ENCODE data around the gene XRCC1. TPM values are rescaled to one million over a fixed set of nuclear protein-coding genes. Genes with fewer than 3 reads are reported as not detected.

Gene XRCC1
- total RNA-seq, 1 experiment from 2014 or later = 20.1 TPM

DNA sequence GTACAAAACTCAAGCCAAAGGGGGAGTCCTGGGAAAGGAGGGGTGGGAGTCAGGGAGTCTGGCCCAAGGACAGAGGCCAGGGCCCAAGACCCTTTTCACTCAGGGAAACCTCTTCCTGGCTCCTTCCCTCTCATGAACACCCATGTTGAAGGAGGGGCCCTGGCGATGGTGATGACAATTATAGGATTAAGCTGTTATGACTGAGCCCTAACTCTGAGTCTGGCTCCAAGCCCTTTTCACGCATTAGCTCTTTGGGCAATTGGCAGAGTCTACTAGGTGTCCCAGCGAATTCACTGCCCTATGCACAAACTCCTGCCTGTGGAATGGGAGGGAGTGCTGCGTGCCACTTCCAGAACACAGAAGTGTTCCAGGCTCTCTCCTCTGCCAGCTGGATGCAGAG, 21.7 kb downstream of the XRCC1 start:
- H3K4me1 ChIP-seq (ENCODE audit: control insufficient read depth, insufficient read depth, low read length) = no peaks in the 10 kb centered on the region
- no peaks in the 10 kb centered on the region for H3K36me3 ChIP-seq (ENCODE audit: control insufficient read depth, insufficient read depth, low read length)
- CTCF ChIA-PET = interaction anchor here (0.6 kb wide), 1 partner anchor 87 kb away, joined by 5 read pairs; no protein-coding TSS in a partner anchor

DNA sequence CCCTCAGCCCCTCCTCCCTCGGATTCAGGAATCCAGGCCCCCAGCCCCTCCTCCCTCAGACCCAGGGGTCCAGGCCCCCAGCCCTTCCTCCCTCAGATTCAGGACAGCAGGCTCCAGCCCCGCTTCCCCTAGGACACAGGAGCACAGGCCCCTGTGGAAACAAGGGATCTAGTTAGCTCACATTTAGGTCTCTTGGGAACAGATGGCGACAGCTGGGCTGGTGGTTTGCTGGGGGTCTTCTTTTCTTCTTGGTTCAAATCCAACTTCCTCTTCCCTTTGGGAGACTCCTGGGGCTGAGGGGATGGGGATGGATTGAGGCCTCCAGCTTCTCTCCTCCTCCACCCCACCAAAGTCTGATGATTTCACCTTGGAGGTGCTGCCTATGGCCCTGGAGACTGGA, 22.7 kb downstream of the XRCC1 start:
- ATAC-seq (no peak), DNase-seq (ENCODE audit: low read depth, low spot score) (no peak)
- TF ChIP-seq, protein P1, sequence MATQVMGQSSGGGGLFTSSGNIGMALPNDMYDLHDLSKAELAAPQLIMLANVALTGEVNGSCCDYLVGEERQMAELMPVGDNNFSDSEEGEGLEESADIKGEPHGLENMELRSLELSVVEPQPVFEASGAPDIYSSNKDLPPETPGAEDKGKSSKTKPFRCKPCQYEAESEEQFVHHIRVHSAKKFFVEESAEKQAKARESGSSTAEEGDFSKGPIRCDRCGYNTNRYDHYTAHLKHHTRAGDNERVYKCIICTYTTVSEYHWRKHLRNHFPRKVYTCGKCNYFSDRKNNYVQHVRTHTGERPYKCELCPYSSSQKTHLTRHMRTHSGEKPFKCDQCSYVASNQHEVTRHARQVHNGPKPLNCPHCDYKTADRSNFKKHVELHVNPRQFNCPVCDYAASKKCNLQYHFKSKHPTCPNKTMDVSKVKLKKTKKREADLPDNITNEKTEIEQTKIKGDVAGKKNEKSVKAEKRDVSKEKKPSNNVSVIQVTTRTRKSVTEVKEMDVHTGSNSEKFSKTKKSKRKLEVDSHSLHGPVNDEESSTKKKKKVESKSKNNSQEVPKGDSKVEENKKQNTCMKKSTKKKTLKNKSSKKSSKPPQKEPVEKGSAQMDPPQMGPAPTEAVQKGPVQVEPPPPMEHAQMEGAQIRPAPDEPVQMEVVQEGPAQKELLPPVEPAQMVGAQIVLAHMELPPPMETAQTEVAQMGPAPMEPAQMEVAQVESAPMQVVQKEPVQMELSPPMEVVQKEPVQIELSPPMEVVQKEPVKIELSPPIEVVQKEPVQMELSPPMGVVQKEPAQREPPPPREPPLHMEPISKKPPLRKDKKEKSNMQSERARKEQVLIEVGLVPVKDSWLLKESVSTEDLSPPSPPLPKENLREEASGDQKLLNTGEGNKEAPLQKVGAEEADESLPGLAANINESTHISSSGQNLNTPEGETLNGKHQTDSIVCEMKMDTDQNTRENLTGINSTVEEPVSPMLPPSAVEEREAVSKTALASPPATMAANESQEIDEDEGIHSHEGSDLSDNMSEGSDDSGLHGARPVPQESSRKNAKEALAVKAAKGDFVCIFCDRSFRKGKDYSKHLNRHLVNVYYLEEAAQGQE (IDR thresholded peaks at IDR 0.05; ENCODE audit: insufficient read depth in 1 of 2, low read depth in 2 of 2, low read length in 1 of 2) = no peak
- intact Hi-C loops (cut with micrococcal nuclease; ENCODE audit: unreplicated experiment) = no loop called here
- Histone ChIP-seq H3K9me3 (ENCODE audit: control insufficient read depth, insufficient read depth, low read depth, low read length) (no peaks in the 10 kb centered on the region), H3K4me3 (ENCODE audit: low read depth in 2 of 2, low read length in 2 of 2) (no peak overlapping the region), H3K36me3 (ENCODE audit: control insufficient read depth, insufficient read depth, low read length) (no peaks in the 10 kb centered on the region), H3K27ac (ENCODE audit: low read length) (no peak overlapping the region), H3K27me3 (ENCODE audit: control insufficient read depth, insufficient read depth, low read length) (no peaks in the 10 kb centered on the region), H3K4me1 (ENCODE audit: control insufficient read depth, insufficient read depth, low read length) (no peaks in the 10 kb centered on the region)
- CTCF ChIA-PET = no interaction called here
- POLR2A ChIA-PET = no interaction called here
- BruUV-seq (replicated peaks) = no TSS peak
- in situ Hi-C loops (cut with HindIII; ENCODE audit: low pct_unique_long_range_greater_than_20kb, low sequenced_read_pairs) = no loop called here

More for the DNA sequence above, 21.7 kb downstream of the XRCC1 start:
- POLR2A ChIA-PET = no interaction called here
- BruUV-seq (replicated peaks) = no TSS peak
- H3K4me3 ChIP-seq (ENCODE audit: low read depth in 2 of 2, low read length in 2 of 2) = no peak overlapping the region
- in situ Hi-C loops (cut with HindIII; ENCODE audit: low pct_unique_long_range_greater_than_20kb, low sequenced_read_pairs) = no loop called here
- no peak for TF ChIP-seq TCF7L2 (IDR thresholded peaks at IDR 0.05; ENCODE audit: low read depth, low read length)
- no peak for TF ChIP-seq POLR2AphosphoS5 (IDR thresholded peaks at IDR 0.05; ENCODE audit: low read depth, low read length)
- TF ChIP-seq, protein P2, sequence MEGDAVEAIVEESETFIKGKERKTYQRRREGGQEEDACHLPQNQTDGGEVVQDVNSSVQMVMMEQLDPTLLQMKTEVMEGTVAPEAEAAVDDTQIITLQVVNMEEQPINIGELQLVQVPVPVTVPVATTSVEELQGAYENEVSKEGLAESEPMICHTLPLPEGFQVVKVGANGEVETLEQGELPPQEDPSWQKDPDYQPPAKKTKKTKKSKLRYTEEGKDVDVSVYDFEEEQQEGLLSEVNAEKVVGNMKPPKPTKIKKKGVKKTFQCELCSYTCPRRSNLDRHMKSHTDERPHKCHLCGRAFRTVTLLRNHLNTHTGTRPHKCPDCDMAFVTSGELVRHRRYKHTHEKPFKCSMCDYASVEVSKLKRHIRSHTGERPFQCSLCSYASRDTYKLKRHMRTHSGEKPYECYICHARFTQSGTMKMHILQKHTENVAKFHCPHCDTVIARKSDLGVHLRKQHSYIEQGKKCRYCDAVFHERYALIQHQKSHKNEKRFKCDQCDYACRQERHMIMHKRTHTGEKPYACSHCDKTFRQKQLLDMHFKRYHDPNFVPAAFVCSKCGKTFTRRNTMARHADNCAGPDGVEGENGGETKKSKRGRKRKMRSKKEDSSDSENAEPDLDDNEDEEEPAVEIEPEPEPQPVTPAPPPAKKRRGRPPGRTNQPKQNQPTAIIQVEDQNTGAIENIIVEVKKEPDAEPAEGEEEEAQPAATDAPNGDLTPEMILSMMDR (IDR thresholded peaks at IDR 0.05) = no peak
- TF ChIP-seq SIN3A (IDR thresholded peaks at IDR 0.05; ENCODE audit: borderline replicate concordance, insufficient read depth, low read depth, low read length) = no peak
- TF ChIP-seq, protein P1 (IDR thresholded peaks at IDR 0.05; ENCODE audit: insufficient read depth in 1 of 2, low read depth in 2 of 2, low read length in 1 of 2) = no peak
- DNase-seq (ENCODE audit: low read depth, low spot score) = no peak
- ATAC-seq = no peak
- H3K9me3 ChIP-seq (ENCODE audit: control insufficient read depth, insufficient read depth, low read depth, low read length) = no peaks in the 10 kb centered on the region
- no peak overlapping the region for H3K27ac ChIP-seq (ENCODE audit: low read length)
- H3K27me3 ChIP-seq (ENCODE audit: control insufficient read depth, insufficient read depth, low read length) = no peaks in the 10 kb centered on the region
- intact Hi-C loops (cut with micrococcal nuclease; ENCODE audit: unreplicated experiment) = no loop called here
